Measurements from ENCODE around the gene SLC22A16.
"Not testable (repeated sequence)": the region's sequence is repeated elsewhere in the genome, so short reads cannot be mapped to it uniquely, and the experiment has no call there.

Gene SLC22A16

GRCh38 chr6:110476046-110476849, at the start of gene SLC22A16:
SLC22A16 (minus strand) TSS chr6:110476613; CDS start chr6:110476574, 39 bp downstream.
- no peak for DNase-seq

- DNase-seq = no peak
Measured at GRCh38 chr6:110525001-110525400, 48.6 kb upstream of the SLC22A16 start.

DNA sequence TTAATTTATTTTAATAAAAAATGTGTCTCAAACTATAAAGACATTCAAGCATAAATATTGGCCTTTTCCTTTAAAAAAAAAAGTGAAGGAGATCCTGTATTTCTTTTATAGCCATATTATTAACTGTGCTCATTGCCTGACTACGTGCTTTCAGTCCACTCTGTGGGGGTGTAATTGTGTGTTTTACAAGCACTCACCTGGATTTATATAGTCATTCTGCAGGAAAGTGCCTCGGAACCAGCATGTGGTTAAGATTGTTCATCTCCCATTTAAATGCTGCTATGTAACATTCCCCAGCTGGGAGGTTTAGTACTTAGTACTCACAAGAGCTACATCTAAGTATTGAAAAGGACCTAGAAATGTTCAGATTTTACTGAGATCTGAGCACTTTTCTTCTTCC, 47.9 kb upstream of the SLC22A16 start:
- no peak for DNase-seq

DNA sequence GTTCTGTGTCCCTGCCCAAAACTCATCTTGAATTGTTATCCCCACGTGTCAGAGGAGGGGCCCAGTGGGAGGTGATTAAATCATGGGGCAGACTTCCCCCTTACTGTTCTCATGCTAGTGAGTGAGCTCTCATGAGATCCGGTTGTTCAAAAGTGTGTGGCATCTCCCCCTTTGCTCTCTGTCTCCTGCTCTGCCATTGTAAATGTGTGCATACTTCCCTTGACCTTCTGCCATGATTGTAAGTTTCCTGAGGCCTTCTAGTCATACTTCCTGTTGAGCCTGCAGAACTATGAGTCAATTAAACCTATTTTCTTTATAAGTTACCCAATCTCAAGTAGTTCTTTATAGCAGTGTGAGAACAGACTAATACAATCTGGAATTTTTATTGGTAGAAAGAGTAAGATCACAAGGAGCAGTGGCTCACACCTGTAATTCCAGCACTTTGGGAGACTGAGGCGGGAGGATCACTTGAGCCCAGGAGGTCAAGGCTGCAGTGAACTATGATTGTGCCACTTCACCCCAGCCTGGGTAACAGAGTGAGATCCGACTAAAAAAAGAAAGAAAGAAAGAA, 47.1 kb upstream of the SLC22A16 start:
- DNase-seq = no peak

DNA sequence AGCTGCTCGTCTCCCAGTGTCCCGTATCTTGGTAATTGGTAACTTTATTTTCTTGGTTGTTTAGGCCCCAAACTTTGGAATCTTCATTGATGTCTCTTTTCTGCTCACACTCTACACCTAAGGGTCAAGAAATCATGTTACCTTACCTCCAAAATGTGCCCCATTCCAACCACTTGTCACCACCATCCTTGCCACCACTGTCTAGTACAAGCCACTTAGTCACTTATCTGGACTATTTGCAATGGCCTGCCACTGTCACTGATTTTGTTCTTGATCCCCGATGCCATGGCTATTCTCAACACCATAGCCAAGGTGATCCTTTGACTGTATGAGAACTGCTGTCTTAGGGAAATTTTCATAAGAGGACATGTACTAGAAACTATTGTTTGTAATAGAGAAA, 46.0 kb upstream of the SLC22A16 start:
- DNase-seq = no peak

GRCh38 chr6:110520992-110521543, 44.7 kb upstream of the SLC22A16 start:
- DNase-seq = no peak

- no peak for DNase-seq
Measured at GRCh38 chr6:110520209-110520965, 44.0 kb upstream of the SLC22A16 start.

DNA sequence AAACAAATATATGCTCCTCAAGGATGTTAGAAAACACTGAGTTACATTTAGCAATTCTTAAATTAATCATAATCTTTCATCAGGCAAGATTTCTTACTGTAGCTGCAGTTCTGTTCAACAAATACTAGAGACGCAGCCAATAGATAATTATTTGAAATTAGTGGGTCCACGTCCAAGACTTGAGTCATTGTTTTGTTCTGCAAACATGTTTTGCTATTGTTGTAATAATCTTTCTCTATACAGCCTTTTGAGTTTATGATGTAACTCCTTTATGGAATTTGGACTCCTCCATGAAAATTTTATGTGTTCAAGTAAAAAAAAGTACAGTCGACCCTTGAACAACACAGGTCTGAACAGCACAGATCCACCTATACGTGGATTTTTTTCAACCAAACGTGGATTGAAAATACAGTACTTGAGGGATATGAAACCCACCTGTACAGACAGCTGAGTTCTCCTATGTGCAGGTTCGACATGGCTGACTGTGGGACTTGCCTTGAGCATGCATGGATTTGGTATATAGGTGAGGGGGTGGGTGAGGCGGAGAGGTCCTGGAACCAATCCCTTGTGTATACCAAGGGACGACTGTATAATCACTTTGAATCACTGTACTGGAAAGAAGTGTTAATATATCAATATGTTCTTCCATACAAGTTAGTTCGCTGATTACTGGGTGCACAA, 41.3 kb upstream of the SLC22A16 start:
- no peak for DNase-seq

- no peak for DNase-seq
Measured at GRCh38 chr6:110517034-110517433, 40.6 kb upstream of the SLC22A16 start.

GRCh38 chr6:110514818-110515217, 38.4 kb upstream of the SLC22A16 start:
- no peak for DNase-seq

DNA sequence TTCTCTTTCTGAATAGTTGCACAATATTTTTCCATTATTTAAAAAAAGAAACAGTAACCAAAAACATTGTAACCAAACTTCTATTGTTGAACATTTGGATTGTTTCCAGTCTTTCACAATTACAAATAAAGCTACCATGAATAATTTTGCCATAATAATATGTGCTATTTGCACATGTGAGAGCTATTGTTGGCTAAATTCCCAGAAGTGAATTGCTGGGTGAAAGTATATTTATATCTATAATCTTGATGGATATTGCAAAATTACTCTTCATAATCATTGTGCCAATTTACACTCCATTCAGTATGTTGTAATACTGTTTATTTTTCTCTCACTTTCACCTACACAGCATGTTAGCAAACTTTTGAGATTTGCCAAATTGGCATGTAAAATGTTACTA, 36.6 kb upstream of the SLC22A16 start:
- DNase-seq = no peak

DNA sequence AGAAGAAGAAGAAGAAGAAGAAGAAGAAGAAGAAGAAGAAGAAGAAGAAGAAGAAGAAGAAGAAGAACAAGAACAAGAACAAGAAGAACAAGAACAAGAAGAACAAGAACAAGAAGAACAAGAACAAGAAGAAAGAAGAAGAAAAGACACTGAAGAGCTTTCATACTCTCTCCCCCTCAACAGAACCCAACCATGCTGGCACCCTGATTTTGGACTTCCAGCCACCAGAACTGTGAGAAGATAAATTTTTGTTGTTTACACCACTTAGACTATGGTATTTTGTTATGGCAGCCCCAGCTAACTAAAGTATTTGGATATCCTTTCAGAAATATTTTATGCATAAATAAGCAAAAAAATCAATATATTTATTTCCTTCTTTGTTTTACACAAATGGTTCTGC, 36.1 kb upstream of the SLC22A16 start:
- DNase-seq = not testable (repeated sequence)

DNA sequence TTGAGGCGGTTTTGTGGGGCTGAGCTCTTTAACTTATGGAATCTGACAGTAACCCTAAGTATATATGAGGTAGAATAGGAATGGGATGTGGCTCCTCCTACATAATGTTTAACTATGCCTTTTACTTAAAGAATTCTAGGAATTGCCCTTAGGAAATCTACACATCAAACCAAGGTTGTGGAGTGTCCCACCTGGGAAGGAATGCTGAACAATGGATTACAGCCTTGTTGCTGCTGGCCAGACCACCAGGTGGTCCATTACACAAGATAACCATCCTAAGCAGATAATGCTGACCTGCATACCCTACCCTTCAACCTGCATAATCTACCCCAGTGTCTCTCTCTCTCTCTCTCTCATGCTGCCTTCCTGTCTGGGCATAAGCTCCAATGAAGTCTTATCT, 35.0 kb upstream of the SLC22A16 start:
- no peak for DNase-seq

DNA sequence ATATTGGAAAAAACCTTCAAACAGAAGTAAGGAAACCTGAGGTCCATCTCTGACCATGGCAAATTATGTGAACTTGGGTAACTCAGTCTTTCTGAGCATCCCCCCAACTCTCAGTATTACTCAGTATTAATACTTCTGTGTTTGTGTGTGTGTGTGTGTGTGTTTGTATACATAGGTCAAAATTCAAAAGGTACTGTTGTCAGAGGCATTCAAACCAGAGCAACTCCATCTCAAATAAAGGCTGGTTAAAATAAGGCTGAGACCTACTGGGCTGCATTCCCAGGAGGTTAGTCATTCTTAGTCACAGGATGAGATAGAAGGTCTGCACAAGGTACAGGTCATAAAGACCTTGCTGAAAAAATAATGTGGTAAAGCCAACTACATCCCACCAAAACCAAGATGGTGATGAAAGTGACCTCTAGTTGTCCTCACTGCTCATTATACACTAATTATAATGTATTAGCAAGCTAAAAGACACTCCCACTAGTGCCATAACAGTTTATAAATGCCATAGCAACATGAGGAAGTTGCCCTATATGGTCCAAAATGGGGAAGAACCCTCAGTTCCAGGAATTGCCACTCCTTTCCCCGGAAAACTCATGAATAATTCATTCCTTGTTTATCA, 33.3 kb upstream of the SLC22A16 start:
- DNase-seq = peak; percentile 91

GRCh38 chr6:110504891-110505290, 28.5 kb upstream of the SLC22A16 start:
- not testable (repeated sequence) for DNase-seq

GRCh38 chr6:110495949-110496348, 19.5 kb upstream of the SLC22A16 start:
- peak; percentile 33 for DNase-seq

DNA sequence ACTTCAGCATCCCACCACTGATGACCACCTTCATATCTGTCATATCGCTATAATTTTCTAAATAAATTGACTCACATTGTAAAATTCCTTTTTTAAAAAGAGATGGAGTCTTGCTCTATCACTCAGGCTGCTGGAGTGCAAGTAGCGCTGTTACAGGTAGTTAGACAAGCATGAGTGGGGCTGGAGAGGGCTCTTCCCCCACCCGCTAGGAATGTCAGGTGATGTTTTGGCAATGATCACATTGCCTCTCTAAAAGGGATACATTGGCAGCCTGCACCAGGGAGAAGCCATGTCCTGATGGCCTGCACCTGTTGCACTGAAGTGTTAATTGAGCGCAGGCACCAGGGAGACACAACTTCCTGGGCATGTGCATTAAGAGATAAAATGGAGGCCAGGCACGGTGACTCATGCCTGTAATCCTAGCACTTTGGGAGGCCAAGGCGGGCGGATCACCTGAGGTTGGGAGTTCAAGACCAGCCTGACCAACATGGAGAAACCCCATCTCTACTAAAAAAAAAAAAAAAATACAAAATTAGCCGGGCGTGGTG, 16.9 kb upstream of the SLC22A16 start:
- DNase-seq = no peak

GRCh38 chr6:110492584-110492983, 16.2 kb upstream of the SLC22A16 start:
- no peak for DNase-seq

DNA sequence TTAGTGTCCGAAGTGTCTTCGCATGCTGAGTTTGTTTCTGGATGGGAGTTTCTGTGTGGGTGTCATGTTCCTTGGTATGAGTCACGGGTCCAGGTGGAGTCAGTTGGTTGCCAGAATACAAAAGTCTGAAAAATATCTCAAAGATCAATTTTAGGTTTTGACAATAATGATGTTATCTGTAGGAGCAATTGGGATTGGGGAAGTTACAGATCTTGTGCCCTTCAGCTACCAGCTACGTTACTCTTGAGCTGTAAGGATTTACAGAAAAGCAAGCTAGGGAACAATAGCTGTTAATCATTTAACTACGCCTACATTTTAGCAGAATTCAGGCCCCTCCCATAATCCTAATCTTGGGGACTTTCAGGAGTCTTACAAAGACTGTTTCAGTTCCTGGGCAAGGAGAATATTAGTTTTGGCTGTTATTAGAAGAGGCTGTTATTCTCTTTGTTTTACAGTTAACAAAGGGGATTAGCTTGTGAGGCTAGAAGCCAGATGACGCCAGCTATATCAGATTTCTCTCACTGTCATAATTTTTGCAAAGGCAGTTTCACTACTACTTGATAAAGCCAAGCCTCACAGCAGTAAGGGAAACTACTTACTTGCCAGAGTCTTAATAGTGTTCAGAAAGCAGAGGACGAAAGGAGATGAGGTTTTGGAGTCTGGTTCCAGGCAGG, 15.4 kb upstream of the SLC22A16 start:
- DNase-seq = peak; percentile 58

- DNase-seq = no peak
Measured at GRCh38 chr6:110491299-110491643, 14.9 kb upstream of the SLC22A16 start.

GRCh38 chr6:110490110-110490509, 13.7 kb upstream of the SLC22A16 start:
- DNase-seq = no peak
